Measurements from ENCODE around the gene C15orf61.

Gene C15orf61

GRCh38 chr15:67515090-67515489, 5.8 kb upstream of the C15orf61 start:
- no peak for FAIRE-seq

GRCh38 chr15:67515557-67515956, 5.4 kb upstream of the C15orf61 start:
- no peak for FAIRE-seq

- no peak for FAIRE-seq
Measured at GRCh38 chr15:67520321-67521028, 456 bp upstream of the C15orf61 start.

DNA sequence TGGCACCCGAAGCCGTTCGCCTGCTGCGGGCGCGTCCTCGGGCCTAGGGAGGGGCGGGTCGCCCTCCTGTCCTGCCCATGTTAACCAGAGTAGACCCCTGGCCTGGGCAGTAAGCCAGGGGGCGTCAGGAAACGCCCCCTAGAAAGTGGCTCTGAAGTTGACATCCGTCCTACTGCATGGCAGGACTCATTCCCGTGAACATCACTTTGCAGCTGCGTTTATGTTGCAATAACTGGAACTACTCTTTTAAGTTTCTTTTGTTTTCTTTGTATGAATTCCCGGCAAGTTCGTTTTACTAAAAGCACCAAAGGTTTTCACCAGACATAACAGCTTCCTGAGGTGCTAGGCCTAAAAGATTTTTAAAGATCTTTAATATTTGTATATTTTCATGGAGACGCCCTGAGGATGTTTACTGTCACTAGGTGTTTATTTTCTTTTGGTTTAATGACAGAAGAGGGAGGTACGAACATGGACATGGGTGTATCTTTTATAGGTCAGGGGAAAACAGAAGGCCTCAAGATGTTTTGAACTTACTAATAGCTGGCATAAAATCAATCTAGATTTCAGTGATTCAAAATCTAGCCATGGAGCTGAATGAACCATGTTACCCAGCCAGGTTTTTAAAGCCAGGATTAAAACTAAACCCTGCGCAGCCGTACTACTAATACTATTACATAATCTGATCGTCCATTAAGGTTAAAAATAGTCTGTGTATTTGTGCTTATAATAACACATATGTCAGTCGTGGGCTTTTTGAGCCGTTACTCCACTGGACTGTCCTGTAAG, 1.0 kb downstream of the C15orf61 start:
- peak; percentile 53 for FAIRE-seq

DNA sequence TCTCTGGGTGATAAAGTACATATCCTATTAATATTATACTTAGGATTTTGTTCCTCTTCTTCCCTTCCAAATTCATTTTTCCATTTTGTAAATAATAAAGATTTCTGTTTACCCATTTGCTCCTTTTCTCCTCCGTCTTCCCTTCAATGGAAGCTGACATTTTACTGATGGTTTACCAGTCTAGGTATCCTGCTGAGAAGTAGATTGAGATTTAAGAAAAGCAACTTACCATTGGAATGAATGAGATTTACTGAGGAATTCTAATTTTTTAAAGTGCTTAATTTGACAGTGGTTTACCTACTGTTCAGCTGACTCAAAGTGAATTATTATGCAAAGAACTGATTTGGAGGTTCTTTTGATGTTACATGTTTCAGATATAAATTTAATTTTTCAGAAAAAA, 2.4 kb downstream of the C15orf61 start:
- FAIRE-seq: no peak

GRCh38 chr15:67524235-67524634, 3.3 kb downstream of the C15orf61 start:
- peak; percentile 53 for FAIRE-seq

DNA sequence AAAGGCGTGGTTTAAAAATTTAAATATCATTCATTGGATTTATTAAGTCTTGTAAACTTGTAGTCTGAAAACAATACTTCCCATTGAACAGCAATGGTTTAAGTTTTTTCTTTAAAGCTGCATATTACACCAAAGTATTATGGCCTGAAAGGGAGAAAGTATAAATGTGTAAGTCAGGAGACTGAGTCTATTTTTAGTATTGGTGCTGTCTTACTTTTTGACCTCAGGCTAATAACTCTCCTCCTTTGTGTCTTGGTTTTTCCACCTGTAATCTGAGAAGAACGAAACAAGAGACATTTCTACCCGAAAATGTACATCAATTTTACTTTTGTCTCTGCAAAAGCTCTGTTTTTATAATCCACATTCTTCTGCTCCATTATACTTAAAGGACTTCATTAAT, 7.6 kb downstream of the C15orf61 start:
- no peak for FAIRE-seq

DNA sequence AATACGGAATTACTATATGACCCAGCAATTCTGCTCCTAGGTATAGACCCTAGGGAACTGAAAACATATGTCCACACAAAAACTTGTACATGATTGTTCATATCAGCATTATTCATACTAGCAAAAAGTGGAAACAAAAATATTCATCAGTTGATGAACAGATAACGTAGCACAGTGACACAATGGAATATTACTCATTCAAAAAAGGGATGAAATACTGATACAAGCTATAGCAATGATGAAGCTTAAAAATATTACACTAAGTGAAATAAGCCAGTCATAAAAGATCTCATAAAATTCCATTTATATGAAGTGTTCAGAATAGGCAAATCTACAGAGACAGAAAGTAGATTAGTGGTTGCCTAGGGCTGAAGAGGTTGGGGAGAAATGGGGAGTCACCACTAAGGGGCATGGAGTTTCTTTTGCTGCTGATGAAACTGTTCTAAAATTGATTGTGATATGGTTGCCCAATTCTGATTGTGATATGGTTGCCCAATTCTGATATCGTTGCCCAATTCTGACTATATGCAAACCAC, 10.5 kb downstream of the C15orf61 start:
- no peak for FAIRE-seq

- no peak for FAIRE-seq
Measured at GRCh38 chr15:67533873-67534272, 12.9 kb downstream of the C15orf61 start.

DNA sequence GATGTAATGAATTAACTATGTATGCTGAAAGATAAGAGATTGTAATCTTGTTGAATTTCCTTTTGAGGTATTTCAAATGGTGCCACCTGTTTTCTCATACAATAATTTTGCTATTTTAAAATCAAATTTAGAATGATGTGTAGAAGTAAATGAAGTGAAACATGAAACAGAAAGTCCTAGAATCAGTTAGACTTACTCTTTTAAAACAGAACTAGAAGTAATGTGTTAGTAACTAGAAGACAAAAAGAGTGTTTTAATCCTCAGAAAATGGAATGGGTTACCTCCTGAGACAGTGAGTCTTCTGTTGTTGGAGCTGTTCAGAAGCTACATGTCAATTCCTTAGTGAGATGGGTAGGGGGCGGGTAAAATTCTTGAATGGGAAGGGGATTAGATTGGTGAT, 13.4 kb downstream of the C15orf61 start:
- no peak for FAIRE-seq

- FAIRE-seq: no peak
Measured at GRCh38 chr15:67537771-67538170, 16.8 kb downstream of the C15orf61 start.

DNA sequence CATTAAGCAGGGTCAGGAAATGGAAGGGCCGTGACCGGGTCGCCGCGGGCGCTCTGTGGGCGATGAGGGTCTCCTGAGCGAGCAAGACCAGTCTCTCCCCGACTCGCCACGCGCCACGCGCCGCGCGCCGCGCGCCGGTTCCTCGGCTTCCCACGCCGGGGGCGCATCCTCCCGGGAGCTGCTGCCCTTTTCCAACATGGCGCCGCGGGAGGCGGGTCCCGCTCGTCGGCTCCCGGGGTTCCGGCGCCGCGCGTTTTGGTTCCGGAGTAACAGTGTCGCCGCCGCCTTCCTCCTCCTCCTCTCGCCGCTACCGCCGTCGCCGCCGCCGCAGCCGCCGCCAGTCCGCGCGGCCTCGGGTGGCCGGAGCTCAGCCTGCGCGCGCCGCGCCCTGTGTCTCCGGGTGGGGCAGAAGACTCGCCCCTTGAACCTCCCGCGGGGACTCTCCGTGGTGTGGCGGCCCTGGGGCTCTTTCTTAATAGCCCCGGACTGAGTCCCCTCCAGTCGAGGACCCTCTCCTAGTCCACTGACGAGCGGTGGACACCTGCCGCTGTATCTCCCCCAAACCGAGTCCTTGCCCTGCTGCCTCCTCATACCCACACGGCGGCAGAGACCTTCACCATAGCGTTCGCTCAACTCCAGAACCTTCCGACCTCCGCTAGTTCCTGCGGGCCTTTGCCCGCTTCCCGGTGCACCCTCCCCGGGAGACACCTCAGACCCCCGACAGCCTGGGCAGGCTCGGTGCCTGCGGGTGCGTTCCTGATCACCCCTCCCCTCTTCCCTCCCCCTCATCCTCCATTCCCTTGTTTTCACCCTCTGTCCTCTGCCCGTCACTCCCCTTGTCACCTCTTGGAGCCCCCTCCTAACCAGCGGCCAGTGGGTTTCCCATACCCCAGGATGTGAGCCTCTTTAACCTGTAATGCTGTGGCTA, 21.8 kb downstream of the C15orf61 start, which contains the start of gene MAP2K5:
Gene MAP2K5, plus strand, starts transcription at position 284 of the 928 bp plus-strand sequence. Its CDS starts 633 bp downstream, at position 917.
- FAIRE-seq: no peak

DNA sequence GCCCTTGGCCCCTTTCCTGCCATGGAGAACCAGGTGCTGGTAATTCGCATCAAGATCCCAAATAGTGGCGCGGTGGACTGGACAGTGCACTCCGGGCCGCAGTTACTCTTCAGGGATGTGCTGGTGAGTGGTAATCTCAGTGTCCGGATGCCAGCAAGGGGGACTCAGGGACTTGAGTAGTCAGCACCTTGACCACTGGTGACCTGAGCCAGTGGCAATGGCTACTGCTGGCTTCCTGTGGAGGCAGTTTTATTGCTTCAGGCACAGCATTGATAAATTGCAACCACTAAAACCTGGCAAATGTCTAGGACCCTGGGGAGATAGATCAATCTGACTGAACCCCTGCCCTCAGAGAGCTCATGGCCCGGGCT, 22.4 kb downstream of the C15orf61 start:
- FAIRE-seq: no peak

DNA sequence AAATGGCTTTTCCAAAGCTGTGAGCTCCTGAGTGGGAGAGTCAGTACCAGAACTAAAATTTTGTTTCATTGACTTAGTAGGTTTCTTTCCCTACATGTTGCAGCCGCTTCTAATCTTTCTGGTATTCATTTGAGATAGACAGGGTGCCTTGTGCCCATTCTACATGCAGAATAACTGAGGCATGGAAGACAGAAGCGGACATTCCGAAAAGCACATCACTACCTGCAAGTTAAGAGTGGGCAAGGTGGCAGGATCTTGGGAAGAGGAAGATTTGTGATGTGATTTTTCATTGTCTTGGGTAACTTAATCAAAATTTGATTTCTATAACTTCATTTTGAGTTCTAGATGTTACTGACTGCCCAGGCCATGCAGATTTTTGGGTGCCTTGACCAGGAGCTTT, 23.5 kb downstream of the C15orf61 start:
- FAIRE-seq: no peak

DNA sequence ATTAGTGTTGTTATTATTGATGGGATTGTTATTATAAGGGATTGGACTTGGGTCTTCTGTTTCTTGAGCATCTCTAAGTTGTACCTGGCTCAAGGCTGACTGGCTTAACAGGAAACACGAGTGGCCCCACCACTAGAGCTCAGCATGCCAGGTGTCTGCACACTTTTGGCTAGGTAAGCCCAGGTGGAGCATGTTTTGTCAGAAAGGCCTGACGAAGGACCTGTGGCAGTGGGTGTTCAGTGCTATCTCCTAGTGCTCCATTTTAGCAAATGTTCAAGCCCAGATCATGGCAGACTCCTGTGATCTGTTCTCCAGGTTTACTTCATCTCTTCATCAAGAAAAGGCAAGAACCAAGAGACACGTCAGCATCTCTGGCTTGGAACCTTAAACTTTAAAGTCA, 24.9 kb downstream of the C15orf61 start:
- FAIRE-seq: no peak

- no peak for FAIRE-seq
Measured at GRCh38 chr15:67547064-67547463, 26.1 kb downstream of the C15orf61 start.

- FAIRE-seq: no peak
Measured at GRCh38 chr15:67547836-67548235, 26.9 kb downstream of the C15orf61 start.

DNA sequence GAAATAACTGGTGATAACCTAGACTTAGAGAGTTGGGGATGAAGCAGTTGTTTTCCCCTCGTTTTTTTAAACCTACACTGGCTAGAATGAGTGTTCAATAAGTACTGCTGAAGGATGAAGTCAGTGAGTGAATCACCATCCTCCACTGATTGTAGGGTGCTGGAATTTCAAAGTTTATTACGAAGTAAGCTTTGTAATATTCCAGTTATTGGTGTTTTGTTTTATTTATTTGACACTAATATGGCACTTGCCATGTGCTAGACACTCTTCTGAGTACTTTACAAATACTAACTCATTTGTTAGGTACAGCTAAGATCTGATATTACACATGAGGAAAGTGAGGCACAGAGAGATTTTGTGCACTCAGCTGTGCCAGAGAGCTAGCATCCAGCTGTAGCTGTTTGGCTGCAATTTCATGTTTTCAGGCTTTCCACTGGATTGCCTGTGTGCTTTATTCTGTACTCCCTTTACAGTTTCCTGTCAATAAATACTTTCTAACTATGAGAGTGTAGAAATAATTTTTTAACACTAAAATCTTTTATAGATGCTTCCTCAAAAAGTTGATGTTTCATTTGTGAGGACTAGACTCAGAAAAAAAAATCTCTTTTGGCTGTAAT, 27.4 kb downstream of the C15orf61 start:
- no peak for FAIRE-seq

DNA sequence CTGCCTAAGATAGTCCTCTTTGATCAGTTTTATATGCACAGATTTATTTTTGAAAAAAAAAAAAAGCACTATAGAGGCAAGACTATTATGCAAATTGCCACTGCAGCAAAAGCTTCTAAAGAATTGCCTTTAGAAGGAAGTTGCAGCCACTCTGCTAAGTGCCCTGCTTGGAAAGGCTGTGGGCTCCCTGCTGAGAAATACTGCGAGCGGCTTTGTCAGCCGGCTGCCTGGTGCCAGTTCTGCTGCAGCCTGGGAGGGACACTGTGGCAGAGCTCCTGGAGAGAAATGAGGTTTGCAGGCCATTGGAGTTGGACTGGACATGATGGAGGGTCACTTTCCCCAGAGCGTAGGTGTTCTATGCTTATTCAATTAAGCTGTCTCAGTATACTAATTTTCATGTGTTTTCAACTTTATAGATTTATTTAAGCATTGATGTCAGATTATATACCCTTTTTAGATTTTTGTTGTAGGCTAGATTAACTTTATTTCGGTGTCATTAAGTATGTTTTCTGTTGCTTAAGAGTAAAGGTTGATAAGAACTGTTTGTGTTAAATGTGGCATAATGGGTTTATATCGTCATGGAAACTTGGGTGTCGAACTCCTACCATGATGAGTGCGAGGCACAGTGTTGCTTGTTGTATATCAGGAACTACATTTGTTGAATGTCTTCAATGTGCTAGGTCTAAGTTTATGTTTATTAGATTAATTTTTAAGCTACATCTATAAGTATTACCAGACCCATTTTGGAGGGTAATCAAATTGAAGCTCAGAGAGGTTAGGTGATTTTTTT, 28.1 kb downstream of the C15orf61 start:
- no peak for FAIRE-seq

DNA sequence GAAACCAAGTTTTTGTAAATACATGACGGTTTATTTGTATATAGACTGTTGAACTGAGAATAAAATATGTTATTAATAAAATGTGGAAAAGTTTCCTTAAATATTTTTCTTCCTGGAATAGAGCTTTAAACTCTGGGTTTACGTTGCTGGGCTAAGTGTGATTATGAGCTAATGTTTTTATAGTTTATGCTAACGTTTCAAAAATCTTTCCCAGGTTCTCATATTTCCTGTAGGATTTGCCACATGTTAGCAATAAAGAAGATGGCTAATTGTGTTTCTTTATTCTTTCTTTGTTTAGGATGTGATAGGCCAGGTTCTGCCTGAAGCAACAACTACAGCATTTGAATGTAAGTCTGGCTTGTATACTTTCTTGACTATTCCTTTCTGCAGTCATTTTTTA, 28.8 kb downstream of the C15orf61 start:
- no peak for FAIRE-seq

- FAIRE-seq: no peak
Measured at GRCh38 chr15:67550522-67550921, 29.6 kb downstream of the C15orf61 start.

All from islet of Langerhans (tissue), 1 donor.